ENCODE results near the gene FLRT1. TPM values are rescaled to one million over a fixed set of nuclear protein-coding genes. Genes with fewer than 3 reads are reported as not detected.
A peak's percentile ranks its signal among the peaks of the same experiment; 100 is the strongest.

The FLRT1 gene
- total RNA-seq, 3 donors from 2014 or later: not detected

- Mint-ChIP-seq H3K27me3 (ENCODE audit: low read depth) (peaks cover 22% of the 10 kb centered on the region), H3K4me3 (no peak overlapping the region), H3K36me3 (ENCODE audit: insufficient read depth) (no peaks in the 10 kb centered on the region), H3K9me3 (no peaks in the 10 kb centered on the region), H3K4me1 (ENCODE audit: low read depth) (no peaks in the 10 kb centered on the region)
- no peak for DNase-seq
- no peak for ATAC-seq
Measured at GRCh38 chr11:64026575-64027205, 9.0 kb upstream of the FLRT1 start.

GRCh38 chr11:64027651-64028397 is 7.9 kb upstream of the FLRT1 start:
- Mint-ChIP-seq H3K4me3 (no peak overlapping the region), H3K9me3 (no peaks in the 10 kb centered on the region), H3K36me3 (ENCODE audit: insufficient read depth) (no peaks in the 10 kb centered on the region), H3K4me1 (ENCODE audit: low read depth) (no peaks in the 10 kb centered on the region), H3K27me3 (ENCODE audit: low read depth) (peaks cover 26% of the 10 kb centered on the region)
- DNase-seq (no peak), ATAC-seq (peak in 1 of 2 donors; percentile 19)

- H3K4me3 Mint-ChIP-seq: no peak overlapping the region
- no peaks in the 10 kb centered on the region for H3K4me1 Mint-ChIP-seq (ENCODE audit: low read depth)
- no peaks in the 10 kb centered on the region for H3K9me3 Mint-ChIP-seq
- ATAC-seq (peak; percentile 30 to 35), DNase-seq (no peak)
- H3K36me3 Mint-ChIP-seq (ENCODE audit: insufficient read depth): no peaks in the 10 kb centered on the region
- peaks cover 28% of the 10 kb centered on the region for H3K27me3 Mint-ChIP-seq (ENCODE audit: low read depth)
Measured at GRCh38 chr11:64028398-64029115, 7.2 kb upstream of the FLRT1 start.

GRCh38 chr11:64029773-64030172 is 6.0 kb upstream of the FLRT1 start:
- no peak for ATAC-seq
- Mint-ChIP-seq H3K36me3 (ENCODE audit: insufficient read depth) (no peaks in the 10 kb centered on the region), H3K9me3 (no peaks in the 10 kb centered on the region), H3K4me1 (ENCODE audit: low read depth) (peaks cover 3% of the 10 kb centered on the region), H3K27me3 (ENCODE audit: low read depth) (peaks cover 38% of the 10 kb centered on the region), H3K4me3 (no peak overlapping the region)
- DNase-seq: no peak

- Mint-ChIP-seq H3K27me3 (ENCODE audit: low read depth) (peaks cover 43% of the 10 kb centered on the region), H3K4me3 (no peak overlapping the region), H3K4me1 (ENCODE audit: low read depth) (peaks cover 9% of the 10 kb centered on the region), H3K9me3 (no peaks in the 10 kb centered on the region), H3K36me3 (ENCODE audit: insufficient read depth) (no peaks in the 10 kb centered on the region)
- no peak for DNase-seq
- ATAC-seq: no peak
Measured at GRCh38 chr11:64031001-64031400, 4.7 kb upstream of the FLRT1 start.

- H3K4me3 Mint-ChIP-seq: no peak overlapping the region
- H3K4me1 Mint-ChIP-seq (ENCODE audit: low read depth): peaks cover 9% of the 10 kb centered on the region
- ATAC-seq (no peak), DNase-seq (no peak)
- H3K36me3 Mint-ChIP-seq (ENCODE audit: insufficient read depth): no peaks in the 10 kb centered on the region
- no peaks in the 10 kb centered on the region for H3K9me3 Mint-ChIP-seq
- peaks cover 44% of the 10 kb centered on the region for H3K27me3 Mint-ChIP-seq (ENCODE audit: low read depth)
Measured at GRCh38 chr11:64032050-64032449, 3.7 kb upstream of the FLRT1 start.

- Mint-ChIP-seq H3K9me3 (no peaks in the 10 kb centered on the region), H3K4me1 (ENCODE audit: low read depth) (peaks cover 9% of the 10 kb centered on the region), H3K36me3 (ENCODE audit: insufficient read depth) (no peaks in the 10 kb centered on the region), H3K27me3 (ENCODE audit: low read depth) (peaks cover 43% of the 10 kb centered on the region), H3K4me3 (peak overlapping the region; percentile 31)
- ATAC-seq (no peak), DNase-seq (no peak)
Measured at GRCh38 chr11:64034411-64034811, 1.3 kb upstream of the FLRT1 start.

GRCh38 chr11:64035081-64035524 is 628 bp upstream of the FLRT1 start:
- DNase-seq (no peak), ATAC-seq (no peak)
- Mint-ChIP-seq H3K4me3 (peak overlapping the region; percentile 65), H3K9me3 (no peaks in the 10 kb centered on the region), H3K27me3 (ENCODE audit: low read depth) (peaks cover 42% of the 10 kb centered on the region), H3K4me1 (ENCODE audit: low read depth) (peaks cover 9% of the 10 kb centered on the region), H3K36me3 (ENCODE audit: insufficient read depth) (no peaks in the 10 kb centered on the region)

- peaks cover 37% of the 10 kb centered on the region for H3K27me3 Mint-ChIP-seq (ENCODE audit: low read depth)
- H3K36me3 Mint-ChIP-seq (ENCODE audit: insufficient read depth): no peaks in the 10 kb centered on the region
- no peaks in the 10 kb centered on the region for H3K9me3 Mint-ChIP-seq
- H3K4me1 Mint-ChIP-seq (ENCODE audit: low read depth): peaks cover 9% of the 10 kb centered on the region
- peak; percentile 51 to 58 for ATAC-seq
- no peak overlapping the region for H3K4me3 Mint-ChIP-seq
- no peak for DNase-seq
Measured at GRCh38 chr11:64036087-64037026, 626 bp downstream of the FLRT1 start.

- ATAC-seq: peak; percentile 14 to 29
- no peak for DNase-seq
- Mint-ChIP-seq H3K9me3 (no peaks in the 10 kb centered on the region), H3K36me3 (ENCODE audit: insufficient read depth) (no peaks in the 10 kb centered on the region), H3K4me1 (ENCODE audit: low read depth) (peaks cover 9% of the 10 kb centered on the region), H3K4me3 (no peak overlapping the region), H3K27me3 (ENCODE audit: low read depth) (peaks cover 38% of the 10 kb centered on the region)
Measured at GRCh38 chr11:64037027-64037634, 1.4 kb downstream of the FLRT1 start.

GRCh38 chr11:64038500-64038899 is 2.8 kb downstream of the FLRT1 start:
- Mint-ChIP-seq H3K27me3 (ENCODE audit: low read depth) (peaks cover 32% of the 10 kb centered on the region), H3K9me3 (no peaks in the 10 kb centered on the region), H3K4me3 (no peak overlapping the region), H3K4me1 (ENCODE audit: low read depth) (peaks cover 9% of the 10 kb centered on the region), H3K36me3 (ENCODE audit: insufficient read depth) (no peaks in the 10 kb centered on the region)
- no peak for DNase-seq
- ATAC-seq: no peak

- Mint-ChIP-seq H3K4me3 (no peak overlapping the region), H3K9me3 (no peaks in the 10 kb centered on the region), H3K27me3 (ENCODE audit: low read depth) (peaks cover 28% of the 10 kb centered on the region), H3K4me1 (ENCODE audit: low read depth) (peaks cover 6% of the 10 kb centered on the region), H3K36me3 (ENCODE audit: insufficient read depth) (no peaks in the 10 kb centered on the region)
- ATAC-seq: no peak
- no peak for DNase-seq
Measured at GRCh38 chr11:64039012-64039665, 3.4 kb downstream of the FLRT1 start.

- Mint-ChIP-seq H3K27me3 (ENCODE audit: low read depth) (peaks cover 17% of the 10 kb centered on the region), H3K36me3 (ENCODE audit: insufficient read depth) (no peaks in the 10 kb centered on the region), H3K9me3 (no peaks in the 10 kb centered on the region), H3K4me1 (ENCODE audit: low read depth) (no peaks in the 10 kb centered on the region), H3K4me3 (no peak overlapping the region)
- ATAC-seq (no peak), DNase-seq (no peak)
Measured at GRCh38 chr11:64040684-64041322, 5.1 kb downstream of the FLRT1 start.
